K562 (cell line): ENCODE data around the gene MTG1. TPM values are rescaled to one million over a fixed set of nuclear protein-coding genes. Genes with fewer than 3 reads are reported as not detected.
A peak's percentile ranks its signal among the peaks of the same experiment; 100 is the strongest.

Experiments
- CBFB ChIP-seq: sonication (generic); formaldehyde crosslinking; IDR thresholded peaks from 2 replicates; pipeline ENCODE4 v1.4.0; 2020; ENCODE audit warnings: mild to moderate bottlenecking, missing genetic modification reagents
- CXXC5 ChIP-seq: fragments of 250-450 bp; sonication (Bioruptor Pico); IDR thresholded peaks from 2 replicates; pipeline ENCODE4 v1.8.0; 2022; ENCODE audit warnings: inconsistent platforms, mild to moderate bottlenecking, moderate library complexity
- GABPB1 ChIP-seq: sonication (generic); formaldehyde crosslinking; IDR thresholded peaks from 2 replicates; pipeline ENCODE4 v1.8.0; 2022; ENCODE audit warnings: mild to moderate bottlenecking, missing genetic modification reagents
- HLTF ChIP-seq: fragments of 450-650 bp; IDR thresholded peaks from 2 replicates; pipeline ENCODE4 v1.6.1; 2016
- HMGN3 ChIP-seq: IDR thresholded peaks from 2 replicates; pipeline ENCODE4 v1.6.1; 2011; ENCODE audit warnings: borderline replicate concordance, low read depth, mild to moderate bottlenecking, mixed read lengths, low read length; ENCODE audit not compliant: insufficient read length; ENCODE audit errors: extremely low read depth
- L3MBTL2 ChIP-seq: fragments of 450-650 bp; IDR thresholded peaks from 2 replicates; pipeline ENCODE4 v1.6.1; 2016; ENCODE audit warnings: mild to moderate bottlenecking, moderate library complexity
- MAZ ChIP-seq, 2 experiments: fragments of 450-650 bp in 1 of 2; sonication (generic) in 1 of 2; formaldehyde crosslinking; IDR thresholded peaks in 1 of 2; conservative IDR thresholded peaks in 1 of 2; 2 replicates each; pipeline versions ENCODE4 v1.4.0 to v1.5.0; 2020; ENCODE audit warnings: mild to moderate bottlenecking in 1 of 2, missing genetic modification reagents in 1 of 2
- NR2C2 ChIP-seq, 2 experiments: fragments of 200-800 bp in 1 of 2; sonication (Bioruptor generic) in 1 of 2; sonication (generic) in 1 of 2; formaldehyde crosslinking in 1 of 2; IDR thresholded peaks; 2 replicates each; pipeline versions ENCODE4 v1.6.1 to v1.8.0; 2016 to 2022; ENCODE audit warnings: mild to moderate bottlenecking in 1 of 2, missing compliant biosample characterization in 1 of 2, missing genetic modification characterization in 1 of 2, missing genetic modification reagents in 1 of 2
- NR3C1 ChIP-seq: sonication (generic); formaldehyde crosslinking; IDR thresholded peaks from 2 replicates; pipeline ENCODE4 v1.8.1; 2022; ENCODE audit warnings: missing genetic modification reagents
- NRF1 ChIP-seq, 2 experiments: fragments of 450-650 bp; IDR thresholded peaks in 1 of 2; conservative IDR thresholded peaks in 1 of 2; 2 replicates each; pipeline ENCODE4 v1.6.1; 2014; ENCODE audit warnings: mild to moderate bottlenecking in 2 of 2
- PHF8 ChIP-seq: fragments of 200-600 bp; sonication (generic); IDR thresholded peaks from 2 replicates; pipeline ENCODE4 v1.6.1; 2012; ENCODE audit warnings: mixed run types, mild to moderate bottlenecking, inconsistent platforms, low read length, moderate library complexity, borderline replicate concordance
- RB1 ChIP-seq: fragments of 450-650 bp; IDR thresholded peaks from 2 replicates; pipeline ENCODE4 v1.6.1; 2017; ENCODE audit warnings: low read depth, mild to moderate bottlenecking
- RFX7 ChIP-seq: fragments of 250-450 bp; sonication (Bioruptor Pico); IDR thresholded peaks from 2 replicates; pipeline ENCODE4 v1.5.1; 2021; ENCODE audit warnings: mild to moderate bottlenecking
- ZBTB11 ChIP-seq, 3 experiments: fragments of 200-800 bp in 1 of 3; fragments of 250-450 bp in 1 of 3; fragments of 450-650 bp in 1 of 3; sonication (Bioruptor Pico) in 1 of 3; sonication (Bioruptor generic) in 1 of 3; formaldehyde crosslinking in 1 of 3; IDR thresholded peaks; 2 replicates each; pipeline versions ENCODE4 v1.6.1 to v1.8.0; 2016 to 2022; ENCODE audit warnings: mild to moderate bottlenecking in 2 of 3, missing genetic modification characterization in 2 of 3, missing compliant biosample characterization in 1 of 3, moderate library complexity in 1 of 3
- ZNF140 ChIP-seq: fragments of 250-450 bp; sonication (Bioruptor Pico); IDR thresholded peaks from 2 replicates; pipeline ENCODE4 v1.8.0; 2021; ENCODE audit warnings: moderate library complexity, mild to moderate bottlenecking, inconsistent platforms
- polyA plus RNA-seq, 8 experiments: library from polyadenylated mRNA; depleted of rRNA in 4 of 8; stranded (reverse) in 5 of 8; unstranded in 3 of 8; fragments of >200 nt; fragmentation: Nextera tagmentation in 2 of 8; fragmentation: Illumina TruSeq in 1 of 8; extraction: Ambion mirVana in 2 of 8; extraction: Trizol in 1 of 8; gene quantifications; 2 replicates each; pipeline versions ENCODE4 v1.2.1 to v1.2.3, GENCODE V29; 2011 to 2014; ENCODE audit warnings: inconsistent platforms in 1 of 8, missing spikeins in 1 of 8
- total RNA-seq, 7 experiments: library from RNA; depleted of rRNA in 6 of 7; stranded (reverse); fragments of >200 nt in 6 of 7; fragmentation: Illumina TruSeq in 2 of 7; extraction: Trizol in 2 of 7; gene quantifications; 2 replicates each; pipeline versions ENCODE4 v1.2.1 to v1.2.3, GENCODE V29; 2011 to 2021; ENCODE audit warnings: low replicate concordance in 1 of 7
- TF ChIP-seq, protein P1 (sequence below): sonication (generic); formaldehyde crosslinking; IDR thresholded peaks from 2 replicates; pipeline ENCODE4 v1.9.0; 2022; ENCODE audit warnings: mild to moderate bottlenecking, missing genetic modification reagents

MTG1 gene
- total and polyA plus RNA-seq, 9 of the 15 experiments (the other 6 are each of a cell fraction or from before 2014, with no cell fraction given) = 2.8 to 28.2 (median 15.4) TPM

DNA sequence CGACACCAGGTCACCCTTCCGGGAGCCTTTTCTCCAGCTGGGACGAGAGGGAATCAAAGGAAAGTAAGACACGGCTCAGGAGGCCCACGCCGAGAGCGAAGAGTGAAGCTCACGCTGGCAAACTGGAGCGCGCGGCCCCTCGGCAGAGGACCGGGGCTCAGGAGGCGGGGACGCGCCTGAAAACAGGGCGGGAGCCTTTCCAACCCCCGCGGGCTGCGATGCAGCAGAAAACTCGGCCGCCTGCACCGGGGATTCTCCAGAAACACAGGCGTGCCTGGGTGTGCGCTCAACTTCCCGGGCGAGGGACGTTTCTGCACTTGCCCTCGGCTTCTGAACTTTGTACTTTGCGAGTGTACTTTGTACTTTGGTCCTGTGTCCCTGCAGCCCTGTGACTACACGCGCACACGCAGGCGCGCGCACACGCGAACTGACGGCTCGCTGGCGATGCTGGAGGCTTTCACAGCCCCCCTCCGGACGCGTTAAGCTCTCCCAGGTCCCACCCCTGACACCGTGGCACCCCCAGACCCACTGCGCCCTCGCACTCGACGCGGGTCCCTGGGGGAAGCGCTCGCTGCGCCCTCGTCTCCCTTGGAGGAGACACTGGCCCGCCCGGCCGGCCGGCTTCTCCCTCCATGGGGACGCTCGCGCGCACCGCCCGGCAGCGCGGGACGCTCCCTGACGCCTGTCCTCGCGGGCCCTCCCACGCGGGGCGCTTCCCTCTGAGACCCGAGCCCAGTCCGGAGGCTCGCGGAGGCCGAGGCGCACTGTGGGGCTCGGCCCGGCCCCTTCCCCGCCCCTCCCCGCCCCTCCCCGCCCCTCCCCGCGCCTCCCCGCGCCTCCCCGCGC is 15.5 kb upstream of the MTG1 start (continued):
- TF ChIP-seq RB1 (0 out of 2 replicates have a peak, but pooled peaks have one; percentile 4), ZBTB11 (CRISPR knock-in tag; IDR thresholded peaks at IDR 0.05) (peak in 1 of 3 experiments; percentile 81; a peak in 2 of 6 replicates), GABPB1 (CRISPR knock-in tag) (peak; percentile 59; the same call in 1 of the 2 replicates), PHF8 (peak; percentile 57; the same call in 1 of the 2 replicates), CXXC5 (peak; percentile 16; the same call in 1 of the 2 replicates), HLTF (no peak), NR3C1 (CRISPR knock-in tag) (no peak), ZNF140 (CRISPR knock-in tag) (no peak), CBFB (CRISPR knock-in tag) (peak; percentile 59; the same call in 1 of the 2 replicates), MAZ (CRISPR knock-in tag; conservative IDR thresholded peaks at IDR 0.05 in 1 of 2, IDR thresholded peaks at IDR 0.05 in 1 of 2) (peak; percentile 10 to 22; a peak in 2 of 4 replicates), NR2C2 (CRISPR knock-in tag; IDR thresholded peaks at IDR 0.05) (no peak), NR2C2 (tag; IDR thresholded peaks at IDR 0.05) (peak; percentile 30; the same call in 1 of the 2 replicates), NRF1 (conservative IDR thresholded peaks at IDR 0.05 in 1 of 2, IDR thresholded peaks at IDR 0.05 in 1 of 2) (peak; percentile 82 to 85), L3MBTL2 (peak; percentile 57; the same call in 1 of the 2 replicates), HMGN3 (peak; percentile 7), RFX7 (CRISPR knock-in tag) (no peak)
- TF ChIP-seq, protein P1, sequence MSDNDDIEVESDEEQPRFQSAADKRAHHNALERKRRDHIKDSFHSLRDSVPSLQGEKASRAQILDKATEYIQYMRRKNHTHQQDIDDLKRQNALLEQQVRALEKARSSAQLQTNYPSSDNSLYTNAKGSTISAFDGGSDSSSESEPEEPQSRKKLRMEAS (CRISPR knock-in tag) = peak; percentile 57; the same call in 1 of the 2 replicates
